Measurements from ENCODE around the gene LMCD1. TPM values are rescaled to one million over a fixed set of nuclear protein-coding genes. Genes with fewer than 3 reads are reported as not detected.
A peak's percentile ranks its signal among the peaks of the same experiment; 100 is the strongest.

LMCD1 gene
- total and polyA plus RNA-seq, 2 experiments from 2014 or later: 21.8 to 35.3 TPM

- Histone ChIP-seq H4K20me1 (replicated peaks; ENCODE audit: insufficient read depth) (no peaks in the 10 kb centered on the region), H3K36me3 (ENCODE audit: insufficient read depth) (0 out of 2 replicates have a peak, but pooled peaks cover 5% of the 10 kb centered on the region), H3F3A (replicated peaks; ENCODE audit: low read depth) (no peaks in the 10 kb centered on the region), H2AFZ (no peak overlapping the region), H3K4me2 (peak overlapping the region; percentile 23; the same call in 1 of the 2 replicates), H3K4me3 (0 out of 2 replicates have a peak overlapping the region, but pooled peaks have one; percentile 1), H3K4me1 (ENCODE audit: insufficient read depth) (peaks cover 43% of the 10 kb centered on the region), H3K27me3 (ENCODE audit: insufficient read depth) (no peaks in the 10 kb centered on the region), H3K9me2 (ENCODE audit: insufficient read depth) (no peaks in the 10 kb centered on the region), H3K79me2 (replicated peaks; ENCODE audit: insufficient read depth) (peaks cover 19% of the 10 kb centered on the region), H3K27ac (ENCODE audit: low read depth) (no peak overlapping the region)
- Mint-ChIP-seq H3K4me1 (peaks cover 49% of the 10 kb centered on the region), H3K27ac (no peak overlapping the region), H3K4me3 (no peak overlapping the region), H3K9me3 (no peaks in the 10 kb centered on the region; the same call in 1 of the 3 replicates), H3K36me3 (ENCODE audit: low read depth) (peaks cover 3% of the 10 kb centered on the region; the same call in 1 of the 3 replicates), H3K27me3 (ENCODE audit: insufficient read depth, low read depth, poor library complexity) (peaks cover 8% of the 10 kb centered on the region)
- ATAC-seq (no peak), DNase-seq (ENCODE audit: low spot score) (no peak)
- TF ChIP-seq CREB1 (CRISPR knock-in tag; IDR thresholded peaks at IDR 0.05; ENCODE audit: low read depth) (no peak), CTCF (conservative IDR thresholded peaks at IDR 0.05; ENCODE audit: low read depth in 2 of 2) (no peak), ZNF114 (CRISPR knock-in tag; IDR thresholded peaks at IDR 0.05) (no peak), ZNF331 (CRISPR knock-in tag; IDR thresholded peaks at IDR 0.05; ENCODE audit: low read depth) (no peak), POLR2AphosphoS5 (IDR thresholded peaks at IDR 0.05; ENCODE audit: low read depth) (no peak), STAT1 (IDR thresholded peaks at IDR 0.05; ENCODE audit: unreplicated experiment) (no peak), REST (IDR thresholded peaks at IDR 0.05; ENCODE audit: unreplicated experiment) (no peak), JUNB (IDR thresholded peaks at IDR 0.05; ENCODE audit: unreplicated experiment) (no peak), NANOG (IDR thresholded peaks at IDR 0.05; ENCODE audit: borderline replicate concordance) (no peak), EZH2phosphoT487 (IDR thresholded peaks at IDR 0.05; ENCODE audit: unreplicated experiment) (no peak), ETS1 (IDR thresholded peaks at IDR 0.05) (no peak), ZNF462 (CRISPR knock-in tag; IDR thresholded peaks at IDR 0.05) (no peak), EZH2 (IDR thresholded peaks at IDR 0.05; ENCODE audit: low read depth, unreplicated experiment) (no peak)
These were observed 1.8 kb downstream of the LMCD1 start for GRCh38 chr3:8503461-8503860.

All from GM23338 (cell line).